KMS-11 (cell line): ENCODE measurements around the gene ADAMTSL2.

Experiments
- H2AFZ ChIP-seq: fragments of 200-600 bp; sonication (generic); 2 replicates; pipeline ENCODE4 v1.6.1; 2016; ENCODE audit warnings: antibody characterized with exemption, mixed run types, low read depth
- H3K27ac ChIP-seq: fragments of 200-600 bp; sonication (generic); 2 replicates; pipeline ENCODE4 v1.6.1; 2016; ENCODE audit warnings: mild to moderate bottlenecking, mixed run types
- H3K27me3 ChIP-seq: fragments of 200-600 bp; sonication (generic); 2 replicates; pipeline ENCODE4 v1.6.1; 2017; ENCODE audit warnings: mild to moderate bottlenecking, low read depth, mixed run types, moderate library complexity; ENCODE audit not compliant: insufficient read depth
- H3K36me3 ChIP-seq: fragments of 200-600 bp; sonication (generic); 2 replicates; pipeline ENCODE4 v1.6.1; 2017; ENCODE audit warnings: mild to moderate bottlenecking, mixed run types; ENCODE audit not compliant: insufficient read depth
- H3K4me1 ChIP-seq: fragments of 200-600 bp; sonication (generic); 2 replicates; pipeline ENCODE4 v1.6.1; 2016; ENCODE audit warnings: mild to moderate bottlenecking, low read depth, mixed run types; ENCODE audit not compliant: poor library complexity, severe bottlenecking
- H3K4me2 ChIP-seq: fragments of 200-600 bp; sonication (generic); 2 replicates; pipeline ENCODE4 v1.7.0; 2016; ENCODE audit warnings: mild to moderate bottlenecking, mixed run types
- H3K4me3 ChIP-seq: fragments of 200-600 bp; sonication (generic); IDR thresholded peaks from 2 replicates; pipeline ENCODE4 v1.6.1; 2017; ENCODE audit warnings: low read depth, low read length, mixed read lengths; ENCODE audit not compliant: insufficient read depth
- H3K79me2 ChIP-seq: fragments of 200-600 bp; sonication (generic); 2 replicates; pipeline ENCODE4 v1.6.1; 2016; ENCODE audit warnings: low read depth, mixed run types; ENCODE audit not compliant: insufficient read depth
- H3K9ac ChIP-seq: fragments of 200-600 bp; sonication (generic); 2 replicates; pipeline ENCODE4 v1.6.1; 2016; ENCODE audit warnings: mild to moderate bottlenecking, mixed run types
- H4K20me1 ChIP-seq: fragments of 200-600 bp; sonication (generic); 2 replicates; pipeline ENCODE4 v1.6.1; 2016; ENCODE audit warnings: mild to moderate bottlenecking, mixed run types; ENCODE audit not compliant: insufficient read depth
- CTCF ChIP-seq: fragments of 200-600 bp; sonication (generic); conservative IDR thresholded peaks from 2 replicates; pipeline ENCODE4 v1.6.1; 2017; ENCODE audit warnings: low read depth, mild to moderate bottlenecking, antibody characterized with exemption, low read length, moderate library complexity, mixed read lengths

The ADAMTSL2 gene

GRCh38 chr9:133576875-133577736 is 42.6 kb downstream of the ADAMTSL2 start:
- H3K27ac ChIP-seq, result no peak overlapping the region

GRCh38 chr9:133577737-133578112 is 43.2 kb downstream of the ADAMTSL2 start:
- no peaks in the 10 kb centered on the region for H3K36me3 ChIP-seq
- H2AFZ ChIP-seq, result no peak overlapping the region
- H3K79me2 ChIP-seq, result no peaks in the 10 kb centered on the region
- no peak overlapping the region for H3K4me2 ChIP-seq
- H3K27ac ChIP-seq, result no peak overlapping the region
- H4K20me1 ChIP-seq, result no peaks in the 10 kb centered on the region
- no peak overlapping the region for H3K9ac ChIP-seq
- H3K27me3 ChIP-seq, result peaks cover 62% of the 10 kb centered on the region
- no peak overlapping the region for H3K4me3 ChIP-seq
- TF ChIP-seq CTCF, result no peak
- H3K4me1 ChIP-seq, result no peaks in the 10 kb centered on the region

More at GRCh38 chr9:133576875-133577736, 42.6 kb downstream of the ADAMTSL2 start:
- Histone ChIP-seq H3K9ac (no peak overlapping the region), H2AFZ (no peak overlapping the region), H3K27me3 (peaks cover 56% of the 10 kb centered on the region), H3K4me1 (no peaks in the 10 kb centered on the region), H3K4me2 (no peak overlapping the region), H3K79me2 (no peaks in the 10 kb centered on the region), H3K4me3 (no peak overlapping the region), H4K20me1 (no peaks in the 10 kb centered on the region), H3K36me3 (no peaks in the 10 kb centered on the region)
- no peak for TF ChIP-seq CTCF

- H3K4me1 ChIP-seq, result no peaks in the 10 kb centered on the region
- H3K9ac ChIP-seq, result no peak overlapping the region
- no peaks in the 10 kb centered on the region for H3K79me2 ChIP-seq
- no peaks in the 10 kb centered on the region for H3K36me3 ChIP-seq
- TF ChIP-seq CTCF, result no peak
- H2AFZ ChIP-seq, result no peak overlapping the region
- H3K4me3 ChIP-seq, result no peak overlapping the region
- no peak overlapping the region for H3K4me2 ChIP-seq
- H3K27ac ChIP-seq, result no peak overlapping the region
- no peaks in the 10 kb centered on the region for H4K20me1 ChIP-seq
- H3K27me3 ChIP-seq, result peaks cover 64% of the 10 kb centered on the region
These were observed 44.3 kb downstream of the ADAMTSL2 start for GRCh38 chr9:133578524-133579441.

- peaks cover 73% of the 10 kb centered on the region for H3K27me3 ChIP-seq
- no peak overlapping the region for H3K4me2 ChIP-seq
- no peak overlapping the region for H3K4me3 ChIP-seq
- no peaks in the 10 kb centered on the region for H3K79me2 ChIP-seq
- H3K9ac ChIP-seq, result no peak overlapping the region
- no peaks in the 10 kb centered on the region for H3K4me1 ChIP-seq
- no peaks in the 10 kb centered on the region for H4K20me1 ChIP-seq
- H2AFZ ChIP-seq, result no peak overlapping the region
- TF ChIP-seq CTCF, result no peak
- H3K27ac ChIP-seq, result no peak overlapping the region
- no peaks in the 10 kb centered on the region for H3K36me3 ChIP-seq
These were observed 45.3 kb downstream of the ADAMTSL2 start for GRCh38 chr9:133579601-133580418.
